ENCODE measurements around the gene F8.
A peak's percentile ranks its signal among the peaks of the same experiment; 100 is the strongest.

F8 gene

GRCh38 chrX:154840856-154841255, 181.7 kb downstream of the F8 start:
- DNase-seq (ENCODE audit: insufficient read length, low spot score) (no peak), FAIRE-seq (peak; percentile 29)
- peak; percentile 43 for TF ChIP-seq CTCF (IDR thresholded peaks at IDR 0.05; ENCODE audit: insufficient read depth, missing control alignments)

- FAIRE-seq = no peak
- DNase-seq (ENCODE audit: insufficient read length, low spot score) = no peak
- TF ChIP-seq CTCF (IDR thresholded peaks at IDR 0.05; ENCODE audit: insufficient read depth, missing control alignments) = no peak
Observed at GRCh38 chrX:154836163-154836562, 186.4 kb downstream of the F8 start.

- no peak for DNase-seq (ENCODE audit: insufficient read length, low spot score)
- no peak for TF ChIP-seq CTCF (IDR thresholded peaks at IDR 0.05; ENCODE audit: insufficient read depth, missing control alignments)
- FAIRE-seq = no peak
Observed at GRCh38 chrX:154834562-154834961, 188.0 kb downstream of the F8 start, which contains the start of gene SMIM9. SMIM9 (minus strand) TSS chrX:154834662; CDS start chrX:154830856, 3,806 bp downstream.

- no peak for TF ChIP-seq CTCF (IDR thresholded peaks at IDR 0.05; ENCODE audit: insufficient read depth, missing control alignments)
- FAIRE-seq = no peak
Observed at GRCh38 chrX:154833746-154834274, 188.7 kb downstream of the F8 start.

GRCh38 chrX:154829926-154830442, 192.5 kb downstream of the F8 start:
- TF ChIP-seq CTCF (IDR thresholded peaks at IDR 0.05; ENCODE audit: insufficient read depth, missing control alignments) = no peak
- FAIRE-seq (no peak), DNase-seq (ENCODE audit: insufficient read length, low spot score) (no peak)

More at GRCh38 chrX:154833746-154834274, 188.7 kb downstream of the F8 start:
- DNase-seq (ENCODE audit: insufficient read length, low spot score) = no peak

GRCh38 chrX:154829134-154829533, 193.4 kb downstream of the F8 start:
- TF ChIP-seq CTCF (IDR thresholded peaks at IDR 0.05; ENCODE audit: insufficient read depth, missing control alignments) = no peak
- FAIRE-seq = no peak

GRCh38 chrX:154828016-154828408, 194.5 kb downstream of the F8 start:
- FAIRE-seq = no peak

More at GRCh38 chrX:154829134-154829533, 193.4 kb downstream of the F8 start:
- no peak for DNase-seq (ENCODE audit: insufficient read length, low spot score)

More at GRCh38 chrX:154828016-154828408, 194.5 kb downstream of the F8 start:
- DNase-seq (ENCODE audit: insufficient read length, low spot score) = no peak
- no peak for TF ChIP-seq CTCF (IDR thresholded peaks at IDR 0.05; ENCODE audit: insufficient read depth, missing control alignments)
